Measurements from ENCODE around the gene ASTN2.

DNA sequence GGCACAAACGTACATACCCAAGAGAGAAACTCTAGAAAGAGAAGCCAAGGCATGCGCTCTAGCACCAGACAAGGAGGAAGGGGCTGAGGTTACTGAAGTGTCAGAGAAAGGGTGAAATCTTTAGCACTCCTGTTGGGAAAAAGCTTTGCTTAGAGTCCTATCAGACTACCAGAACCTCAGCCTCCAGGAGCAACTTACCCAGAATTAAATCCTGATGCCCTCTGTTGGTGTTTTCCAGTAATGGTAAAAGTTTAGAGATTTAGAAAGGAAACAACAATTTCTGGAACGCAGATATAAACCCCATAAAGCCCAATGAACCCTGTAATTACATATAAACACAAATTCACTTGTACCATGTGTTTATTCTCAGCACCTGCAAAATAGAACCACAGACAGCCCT lies 33.2 kb upstream of the ASTN2 start:
- TF ChIP-seq, protein P1, sequence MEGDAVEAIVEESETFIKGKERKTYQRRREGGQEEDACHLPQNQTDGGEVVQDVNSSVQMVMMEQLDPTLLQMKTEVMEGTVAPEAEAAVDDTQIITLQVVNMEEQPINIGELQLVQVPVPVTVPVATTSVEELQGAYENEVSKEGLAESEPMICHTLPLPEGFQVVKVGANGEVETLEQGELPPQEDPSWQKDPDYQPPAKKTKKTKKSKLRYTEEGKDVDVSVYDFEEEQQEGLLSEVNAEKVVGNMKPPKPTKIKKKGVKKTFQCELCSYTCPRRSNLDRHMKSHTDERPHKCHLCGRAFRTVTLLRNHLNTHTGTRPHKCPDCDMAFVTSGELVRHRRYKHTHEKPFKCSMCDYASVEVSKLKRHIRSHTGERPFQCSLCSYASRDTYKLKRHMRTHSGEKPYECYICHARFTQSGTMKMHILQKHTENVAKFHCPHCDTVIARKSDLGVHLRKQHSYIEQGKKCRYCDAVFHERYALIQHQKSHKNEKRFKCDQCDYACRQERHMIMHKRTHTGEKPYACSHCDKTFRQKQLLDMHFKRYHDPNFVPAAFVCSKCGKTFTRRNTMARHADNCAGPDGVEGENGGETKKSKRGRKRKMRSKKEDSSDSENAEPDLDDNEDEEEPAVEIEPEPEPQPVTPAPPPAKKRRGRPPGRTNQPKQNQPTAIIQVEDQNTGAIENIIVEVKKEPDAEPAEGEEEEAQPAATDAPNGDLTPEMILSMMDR (IDR thresholded peaks at IDR 0.05 in 2 of 3, conservative IDR thresholded peaks at IDR 0.05 in 1 of 3; ENCODE audit: control insufficient read depth in 2 of 3, extremely low read depth in 1 of 3, insufficient read depth in 1 of 3, low read depth in 3 of 3, low read length in 3 of 3), result no peak
- no peak for TF ChIP-seq RB1 (IDR thresholded peaks at IDR 0.05; ENCODE audit: borderline replicate concordance)
- no peak for TF ChIP-seq POLR2A (IDR thresholded peaks at IDR 0.05; ENCODE audit: low read depth, low read length)
- TF ChIP-seq, protein P2, sequence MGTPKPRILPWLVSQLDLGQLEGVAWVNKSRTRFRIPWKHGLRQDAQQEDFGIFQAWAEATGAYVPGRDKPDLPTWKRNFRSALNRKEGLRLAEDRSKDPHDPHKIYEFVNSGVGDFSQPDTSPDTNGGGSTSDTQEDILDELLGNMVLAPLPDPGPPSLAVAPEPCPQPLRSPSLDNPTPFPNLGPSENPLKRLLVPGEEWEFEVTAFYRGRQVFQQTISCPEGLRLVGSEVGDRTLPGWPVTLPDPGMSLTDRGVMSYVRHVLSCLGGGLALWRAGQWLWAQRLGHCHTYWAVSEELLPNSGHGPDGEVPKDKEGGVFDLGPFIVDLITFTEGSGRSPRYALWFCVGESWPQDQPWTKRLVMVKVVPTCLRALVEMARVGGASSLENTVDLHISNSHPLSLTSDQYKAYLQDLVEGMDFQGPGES (IDR thresholded peaks at IDR 0.05), result no peak
- TF ChIP-seq, protein P3, sequence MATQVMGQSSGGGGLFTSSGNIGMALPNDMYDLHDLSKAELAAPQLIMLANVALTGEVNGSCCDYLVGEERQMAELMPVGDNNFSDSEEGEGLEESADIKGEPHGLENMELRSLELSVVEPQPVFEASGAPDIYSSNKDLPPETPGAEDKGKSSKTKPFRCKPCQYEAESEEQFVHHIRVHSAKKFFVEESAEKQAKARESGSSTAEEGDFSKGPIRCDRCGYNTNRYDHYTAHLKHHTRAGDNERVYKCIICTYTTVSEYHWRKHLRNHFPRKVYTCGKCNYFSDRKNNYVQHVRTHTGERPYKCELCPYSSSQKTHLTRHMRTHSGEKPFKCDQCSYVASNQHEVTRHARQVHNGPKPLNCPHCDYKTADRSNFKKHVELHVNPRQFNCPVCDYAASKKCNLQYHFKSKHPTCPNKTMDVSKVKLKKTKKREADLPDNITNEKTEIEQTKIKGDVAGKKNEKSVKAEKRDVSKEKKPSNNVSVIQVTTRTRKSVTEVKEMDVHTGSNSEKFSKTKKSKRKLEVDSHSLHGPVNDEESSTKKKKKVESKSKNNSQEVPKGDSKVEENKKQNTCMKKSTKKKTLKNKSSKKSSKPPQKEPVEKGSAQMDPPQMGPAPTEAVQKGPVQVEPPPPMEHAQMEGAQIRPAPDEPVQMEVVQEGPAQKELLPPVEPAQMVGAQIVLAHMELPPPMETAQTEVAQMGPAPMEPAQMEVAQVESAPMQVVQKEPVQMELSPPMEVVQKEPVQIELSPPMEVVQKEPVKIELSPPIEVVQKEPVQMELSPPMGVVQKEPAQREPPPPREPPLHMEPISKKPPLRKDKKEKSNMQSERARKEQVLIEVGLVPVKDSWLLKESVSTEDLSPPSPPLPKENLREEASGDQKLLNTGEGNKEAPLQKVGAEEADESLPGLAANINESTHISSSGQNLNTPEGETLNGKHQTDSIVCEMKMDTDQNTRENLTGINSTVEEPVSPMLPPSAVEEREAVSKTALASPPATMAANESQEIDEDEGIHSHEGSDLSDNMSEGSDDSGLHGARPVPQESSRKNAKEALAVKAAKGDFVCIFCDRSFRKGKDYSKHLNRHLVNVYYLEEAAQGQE (IDR thresholded peaks at IDR 0.05; ENCODE audit: low read depth, low read length), result no peak
- TF ChIP-seq KAT2A (conservative IDR thresholded peaks at IDR 0.05; ENCODE audit: control insufficient read depth, low read depth, low read length), result no peak
- TF ChIP-seq EZH2 (IDR thresholded peaks at IDR 0.05; ENCODE audit: borderline replicate concordance, control insufficient read depth, low read depth, low read length), result no peak
